Coronary artery (tissue), 2 donors: ENCODE results near the gene EFCC1.

Experiments
- DNase-seq: peaks from one replicate; pipeline ENCODE4 v3.0.0-alpha.2; 2017; ENCODE audit warnings: low spot score
- H3K27ac ChIP-seq, 2 donors: fragments of 200-600 bp; sonication (generic); one replicate each; pipeline ENCODE4 v1.5.1; 2016 to 2019
- H3K4me3 ChIP-seq: fragments of 200-600 bp; sonication (generic); 2 replicates; pipeline ENCODE4 v1.5.1; 2016; ENCODE audit warnings: mild to moderate bottlenecking, moderate library complexity
- TF ChIP-seq, protein P1 (sequence below): fragments of 200-600 bp; sonication (generic); IDR thresholded peaks from one replicate; pipeline ENCODE4 v1.5.1; 2019; ENCODE audit warnings: antibody characterized with exemption

The EFCC1 gene

DNA sequence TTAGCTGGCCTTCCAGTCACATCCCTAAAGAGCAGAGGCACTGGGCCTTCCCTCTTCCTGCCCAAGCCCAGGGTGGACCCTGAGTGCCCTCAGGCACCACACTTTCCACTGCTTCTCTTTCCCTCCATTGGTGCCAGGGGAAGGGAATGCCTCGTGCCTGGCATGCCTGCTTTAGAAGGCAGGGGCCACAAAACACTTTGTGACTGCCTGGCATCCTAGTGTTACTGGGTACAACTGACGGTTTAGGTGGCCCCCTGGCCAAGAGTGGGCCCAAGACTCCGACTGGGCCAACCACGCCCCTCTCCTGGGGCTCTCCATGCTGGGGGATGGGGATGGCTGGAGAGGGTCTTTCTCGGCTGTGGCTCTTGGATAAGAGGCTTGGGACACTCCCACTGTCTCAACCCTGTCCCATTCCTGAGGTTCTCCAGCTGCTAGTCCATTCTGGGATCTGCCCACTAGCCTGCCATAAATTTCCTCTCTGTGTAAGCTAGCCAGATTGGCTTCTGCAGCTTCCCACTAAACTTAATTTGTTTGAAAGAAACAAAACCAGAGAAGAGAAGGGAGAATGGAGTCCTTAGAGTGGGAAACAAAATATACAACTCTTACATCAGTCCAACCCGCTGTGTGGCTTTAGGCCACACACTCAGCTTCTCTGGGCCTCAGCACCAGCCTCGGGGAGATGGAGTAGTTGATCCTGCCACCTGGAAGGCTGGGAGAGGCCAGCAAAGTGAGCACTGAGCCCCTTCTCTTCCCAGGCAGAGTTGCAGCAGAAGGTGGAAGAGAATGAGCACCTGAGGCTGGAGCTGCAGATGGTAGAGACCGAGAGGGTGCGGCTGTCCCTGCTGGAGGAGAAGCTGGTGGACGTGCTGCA, 35.4 kb downstream of the EFCC1 start:
- TF ChIP-seq, protein P1, sequence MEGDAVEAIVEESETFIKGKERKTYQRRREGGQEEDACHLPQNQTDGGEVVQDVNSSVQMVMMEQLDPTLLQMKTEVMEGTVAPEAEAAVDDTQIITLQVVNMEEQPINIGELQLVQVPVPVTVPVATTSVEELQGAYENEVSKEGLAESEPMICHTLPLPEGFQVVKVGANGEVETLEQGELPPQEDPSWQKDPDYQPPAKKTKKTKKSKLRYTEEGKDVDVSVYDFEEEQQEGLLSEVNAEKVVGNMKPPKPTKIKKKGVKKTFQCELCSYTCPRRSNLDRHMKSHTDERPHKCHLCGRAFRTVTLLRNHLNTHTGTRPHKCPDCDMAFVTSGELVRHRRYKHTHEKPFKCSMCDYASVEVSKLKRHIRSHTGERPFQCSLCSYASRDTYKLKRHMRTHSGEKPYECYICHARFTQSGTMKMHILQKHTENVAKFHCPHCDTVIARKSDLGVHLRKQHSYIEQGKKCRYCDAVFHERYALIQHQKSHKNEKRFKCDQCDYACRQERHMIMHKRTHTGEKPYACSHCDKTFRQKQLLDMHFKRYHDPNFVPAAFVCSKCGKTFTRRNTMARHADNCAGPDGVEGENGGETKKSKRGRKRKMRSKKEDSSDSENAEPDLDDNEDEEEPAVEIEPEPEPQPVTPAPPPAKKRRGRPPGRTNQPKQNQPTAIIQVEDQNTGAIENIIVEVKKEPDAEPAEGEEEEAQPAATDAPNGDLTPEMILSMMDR: no peak
- Histone ChIP-seq H3K4me3 (no peak overlapping the region), H3K27ac (no peak overlapping the region)
- DNase-seq: no peak

DNA sequence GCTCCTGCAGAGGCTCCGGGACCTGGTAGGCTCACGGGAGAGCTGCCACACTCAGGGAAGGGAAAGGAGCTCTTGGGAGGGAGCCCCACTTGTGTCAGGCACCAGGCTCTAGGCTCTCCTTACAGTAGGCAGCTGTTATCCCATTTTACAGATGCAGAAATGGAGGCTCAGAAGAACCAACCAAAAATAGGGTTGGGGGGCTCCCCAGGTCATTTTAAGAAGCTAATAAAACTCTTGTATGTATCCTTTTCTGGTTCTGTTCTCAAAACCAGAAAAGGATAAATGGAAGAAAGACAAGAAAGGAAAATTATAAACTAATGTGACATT, 36.0 kb downstream of the EFCC1 start:
- no peak overlapping the region for H3K4me3 ChIP-seq
- no peak overlapping the region for H3K27ac ChIP-seq
- DNase-seq: no peak
- TF ChIP-seq, protein P1: no peak

DNA sequence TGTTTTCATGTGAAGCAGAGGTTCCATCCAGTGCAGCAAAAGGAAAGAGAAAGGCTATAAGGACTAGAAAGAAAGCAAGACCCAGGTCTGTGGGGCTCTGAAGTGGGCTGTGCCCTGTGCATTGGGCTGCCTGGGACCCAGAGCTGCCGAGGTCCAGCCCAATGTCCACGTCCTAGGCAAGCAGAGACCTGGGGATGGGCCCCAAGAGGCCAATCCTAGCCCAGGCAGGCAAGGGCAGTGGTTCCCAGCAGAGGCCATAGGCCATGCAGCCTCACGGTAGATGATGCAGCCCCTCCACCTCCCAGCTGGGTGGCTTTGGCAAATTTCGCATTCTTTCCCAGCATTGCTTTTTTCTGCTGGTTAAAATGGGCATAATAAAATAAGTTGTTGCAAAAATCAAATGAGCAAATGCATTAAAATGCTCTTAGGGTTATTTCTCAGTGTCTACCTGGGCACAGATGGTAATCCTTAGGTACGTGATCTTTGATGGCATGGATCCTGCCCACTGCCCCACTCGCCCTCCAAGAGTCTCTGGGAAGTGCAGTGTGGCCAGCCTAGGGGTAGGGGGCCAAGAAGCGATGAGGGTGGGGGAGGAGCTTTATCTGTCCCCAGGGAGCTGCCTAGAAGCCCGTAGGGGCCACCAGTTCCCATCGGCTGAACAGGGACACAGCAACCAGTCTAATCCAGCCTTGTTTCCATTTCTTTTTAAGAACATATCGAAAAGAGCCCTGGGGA, 37.2 kb downstream of the EFCC1 start:
- TF ChIP-seq, protein P1: no peak
- Histone ChIP-seq H3K27ac (no peak overlapping the region), H3K4me3 (no peak overlapping the region)
- no peak for DNase-seq

DNA sequence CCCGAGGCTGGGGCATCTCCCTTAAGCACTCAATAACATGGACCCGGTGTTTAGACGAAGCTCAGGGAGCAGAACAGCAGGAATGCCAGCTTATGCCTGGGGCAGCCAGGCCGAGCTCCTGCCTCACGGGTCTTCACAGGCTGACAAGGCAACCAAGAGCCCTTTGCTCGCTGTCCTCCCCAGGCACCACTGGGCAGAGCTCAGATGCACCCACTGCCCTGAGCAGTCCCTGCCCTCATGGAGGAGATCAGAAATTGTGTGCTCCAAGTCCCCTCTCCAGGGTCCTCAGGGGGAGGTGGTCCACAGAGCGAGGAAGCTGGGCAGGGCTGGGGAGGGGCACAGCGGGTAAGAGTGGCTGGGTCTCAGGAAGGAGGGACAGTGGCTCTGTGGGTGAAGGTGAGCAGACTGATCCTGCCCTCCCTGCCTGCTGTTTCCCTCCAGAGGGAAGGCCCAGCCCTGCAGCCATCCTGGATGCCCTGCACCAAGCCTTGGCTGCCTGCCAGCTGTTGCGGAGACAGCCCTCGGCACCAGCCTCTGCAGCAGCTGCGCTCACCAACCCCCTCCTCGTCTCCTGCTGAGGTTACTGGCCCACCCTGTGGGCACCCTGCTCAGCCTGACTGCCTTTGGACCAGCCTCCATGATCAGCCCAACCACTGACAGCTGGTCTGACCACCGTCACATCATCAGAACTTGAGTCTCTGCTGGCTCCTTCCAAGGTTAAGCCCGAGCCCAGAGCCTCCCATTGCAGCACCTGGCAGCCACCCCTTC, 38.4 kb downstream of the EFCC1 start:
- DNase-seq: no peak
- Histone ChIP-seq H3K27ac (no peak overlapping the region), H3K4me3 (no peak overlapping the region)
- TF ChIP-seq, protein P1: no peak

DNA sequence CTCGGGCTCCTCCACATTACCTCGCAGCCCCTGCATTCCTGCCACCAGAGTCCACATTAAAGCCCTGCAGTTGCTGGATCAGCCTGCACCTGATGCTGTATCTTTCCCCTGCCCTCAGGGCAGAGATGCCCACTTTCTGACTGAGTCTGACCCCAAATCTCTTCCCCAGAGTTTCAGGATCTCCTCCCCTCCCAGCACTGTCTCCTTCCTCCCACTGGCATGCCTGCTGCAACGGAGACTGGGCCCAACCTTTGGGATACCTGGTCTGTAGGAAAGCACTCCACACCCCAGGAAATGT, 38.9 kb downstream of the EFCC1 start:
- no peak for DNase-seq
- Histone ChIP-seq H3K4me3 (no peak overlapping the region), H3K27ac (no peak overlapping the region)
- TF ChIP-seq, protein P1: no peak

DNA sequence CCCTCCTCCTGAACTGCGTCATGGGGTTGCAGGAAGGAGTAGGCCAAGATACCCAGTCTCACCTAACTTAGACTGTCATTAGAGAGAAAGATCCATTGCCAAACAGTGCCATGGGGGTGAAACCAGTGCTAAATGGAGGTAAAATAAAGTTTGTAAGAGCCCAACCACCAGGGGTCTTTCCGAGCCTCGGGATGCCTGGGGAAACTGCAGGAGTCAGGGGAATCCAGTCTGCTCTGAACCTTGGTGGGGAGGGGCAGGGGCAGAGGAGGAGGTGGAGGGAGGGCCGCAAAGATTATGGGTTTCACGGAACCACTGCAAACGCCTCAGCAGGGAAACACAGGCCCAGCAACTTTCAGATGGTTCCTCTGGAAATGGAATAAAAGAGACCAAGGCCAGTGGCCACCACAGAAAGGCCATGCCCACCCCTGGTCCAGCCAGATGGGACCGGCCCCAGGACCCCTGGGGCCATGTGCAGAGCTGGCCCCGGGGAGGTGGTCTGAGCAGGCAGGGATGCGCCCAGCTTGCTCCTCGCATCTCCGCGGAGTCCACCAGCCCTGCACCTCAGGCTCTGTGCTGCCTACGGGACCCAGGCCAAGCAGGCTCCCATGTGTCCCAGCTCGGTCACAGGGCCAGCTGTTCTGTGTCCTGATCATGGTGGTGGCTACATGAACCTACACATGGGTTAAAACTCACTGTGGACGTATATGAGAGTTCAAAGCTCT, 39.6 kb downstream of the EFCC1 start:
- no peak overlapping the region for H3K4me3 ChIP-seq
- no peak for DNase-seq
- TF ChIP-seq, protein P1: no peak
- H3K27ac ChIP-seq: no peak overlapping the region
